ENCODE results near the gene RIMS1. TPM values are rescaled to one million over a fixed set of nuclear protein-coding genes. Genes with fewer than 3 reads are reported as not detected.

The RIMS1 gene
- total RNA-seq, 4 donors from 2014 or later, result 0.10 to 1.4 (median 1.1) TPM; not detected in 1

DNA sequence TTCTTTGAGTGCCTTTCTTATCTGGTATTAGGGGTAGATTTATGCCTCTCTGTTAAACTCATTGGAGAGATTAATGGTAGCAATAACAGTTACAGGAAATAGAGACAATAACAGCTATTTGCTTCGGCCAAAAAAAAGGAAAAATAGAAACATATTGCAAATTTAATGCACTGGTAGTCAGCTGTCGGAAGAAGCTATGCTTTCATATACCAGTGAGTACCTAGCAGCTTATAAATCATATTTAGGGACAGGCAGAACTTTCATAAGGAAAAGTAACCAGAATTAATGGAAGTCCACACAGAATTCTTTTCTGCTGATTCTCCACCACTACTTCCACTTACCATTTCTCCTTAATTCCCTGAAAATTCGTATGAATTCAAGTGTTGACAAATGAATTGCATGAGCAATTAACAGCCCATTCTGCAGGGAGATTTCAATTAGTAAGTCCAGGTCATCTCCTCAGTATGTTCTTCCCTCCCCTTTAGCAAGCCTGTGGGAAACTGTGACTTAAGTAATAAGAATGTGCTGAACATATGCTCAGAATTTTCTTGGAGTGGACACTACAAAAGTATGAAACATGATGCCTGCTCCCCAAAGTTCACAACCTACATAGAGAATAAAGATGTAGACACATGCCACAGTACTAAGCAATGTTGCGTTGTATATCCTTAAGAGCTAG is 538.8 kb downstream of the RIMS1 start:
- intact Hi-C loops (cut with DNase I; ENCODE audit: low total_unique reads), result no loop called here
- DNase-seq, result no peak

DNA sequence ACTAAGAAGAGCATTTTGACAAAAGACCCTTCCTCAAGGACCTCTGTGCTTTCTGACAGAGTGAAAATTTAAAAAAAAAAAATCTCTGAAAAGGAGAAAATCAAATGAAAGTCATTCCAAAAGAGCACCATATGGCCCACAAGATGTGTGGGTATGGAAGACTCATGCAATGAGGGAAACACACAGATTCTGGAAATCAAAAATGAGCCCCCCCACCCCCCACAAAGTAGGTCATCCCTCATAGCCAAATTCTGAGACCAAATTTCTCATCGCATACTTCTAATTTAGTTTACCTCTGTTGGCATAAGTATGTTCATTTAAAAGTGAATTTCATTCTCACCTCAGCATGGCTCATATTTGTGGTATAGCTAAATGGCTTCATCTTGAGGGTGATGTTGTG is 554.3 kb downstream of the RIMS1 start:
- ATAC-seq (no peak), DNase-seq (no peak)
- no peaks in the 10 kb centered on the region for H3K4me1 ChIP-seq
- H3K9me3 ChIP-seq, result no peaks in the 10 kb centered on the region
- no peak overlapping the region for H3K4me3 ChIP-seq
- in situ Hi-C loops (cut with MboI; ENCODE audit: low sequenced_read_pairs in 4 of 4), result no loop called here
- H3K27me3 ChIP-seq, result no peaks in the 10 kb centered on the region
- no peaks in the 10 kb centered on the region for H3K36me3 ChIP-seq
- intact Hi-C loops (cut with DNase I; ENCODE audit: low total_unique reads), result no loop called here
- H3K27ac ChIP-seq, result no peak overlapping the region
- TF ChIP-seq, protein P1, sequence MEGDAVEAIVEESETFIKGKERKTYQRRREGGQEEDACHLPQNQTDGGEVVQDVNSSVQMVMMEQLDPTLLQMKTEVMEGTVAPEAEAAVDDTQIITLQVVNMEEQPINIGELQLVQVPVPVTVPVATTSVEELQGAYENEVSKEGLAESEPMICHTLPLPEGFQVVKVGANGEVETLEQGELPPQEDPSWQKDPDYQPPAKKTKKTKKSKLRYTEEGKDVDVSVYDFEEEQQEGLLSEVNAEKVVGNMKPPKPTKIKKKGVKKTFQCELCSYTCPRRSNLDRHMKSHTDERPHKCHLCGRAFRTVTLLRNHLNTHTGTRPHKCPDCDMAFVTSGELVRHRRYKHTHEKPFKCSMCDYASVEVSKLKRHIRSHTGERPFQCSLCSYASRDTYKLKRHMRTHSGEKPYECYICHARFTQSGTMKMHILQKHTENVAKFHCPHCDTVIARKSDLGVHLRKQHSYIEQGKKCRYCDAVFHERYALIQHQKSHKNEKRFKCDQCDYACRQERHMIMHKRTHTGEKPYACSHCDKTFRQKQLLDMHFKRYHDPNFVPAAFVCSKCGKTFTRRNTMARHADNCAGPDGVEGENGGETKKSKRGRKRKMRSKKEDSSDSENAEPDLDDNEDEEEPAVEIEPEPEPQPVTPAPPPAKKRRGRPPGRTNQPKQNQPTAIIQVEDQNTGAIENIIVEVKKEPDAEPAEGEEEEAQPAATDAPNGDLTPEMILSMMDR (IDR thresholded peaks at IDR 0.05 in 4 of 5, conservative IDR thresholded peaks at IDR 0.05 in 1 of 5), result no peak
- TF ChIP-seq POLR2A (IDR thresholded peaks at IDR 0.05), result no peak

More for the DNA sequence above, 538.8 kb downstream of the RIMS1 start:
- TF ChIP-seq POLR2A (IDR thresholded peaks at IDR 0.05), result no peak
- TF ChIP-seq, protein P1 (IDR thresholded peaks at IDR 0.05 in 4 of 5, conservative IDR thresholded peaks at IDR 0.05 in 1 of 5), result no peak
- Histone ChIP-seq H3K36me3 (no peaks in the 10 kb centered on the region), H3K4me1 (no peaks in the 10 kb centered on the region), H3K9me3 (no peaks in the 10 kb centered on the region), H3K27me3 (no peaks in the 10 kb centered on the region), H3K4me3 (no peak overlapping the region), H3K27ac (no peak overlapping the region)
- ATAC-seq, result no peak
- in situ Hi-C loops (cut with MboI; ENCODE audit: low sequenced_read_pairs in 4 of 4), result no loop called here

DNA sequence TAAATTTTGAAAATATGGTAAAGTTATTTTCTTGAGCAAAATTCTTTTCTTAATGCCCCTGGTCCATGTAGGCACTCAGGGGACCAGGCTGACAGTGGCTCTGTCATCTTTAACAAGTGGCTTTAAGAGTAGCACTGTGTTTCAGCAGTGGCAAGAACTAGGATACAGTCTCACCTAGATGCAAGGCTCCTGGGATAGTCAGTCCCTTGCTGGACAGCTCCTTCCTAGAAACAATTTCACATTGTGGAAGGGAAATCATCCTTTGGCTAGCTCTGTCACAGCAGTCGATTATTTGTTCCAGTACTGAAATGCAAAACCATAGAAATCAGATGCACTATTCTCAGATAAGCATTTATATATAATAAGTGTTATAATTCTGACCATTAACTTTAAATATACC is 560.1 kb downstream of the RIMS1 start:
- intact Hi-C loops (cut with DNase I; ENCODE audit: low total_unique reads) (no loop called here), in situ Hi-C loops (cut with MboI; ENCODE audit: low sequenced_read_pairs in 4 of 4) (no loop called here)
- Histone ChIP-seq H3K4me3 (no peak overlapping the region), H3K4me1 (no peaks in the 10 kb centered on the region), H3K9me3 (no peaks in the 10 kb centered on the region), H3K27me3 (no peaks in the 10 kb centered on the region), H3K27ac (no peak overlapping the region), H3K36me3 (no peaks in the 10 kb centered on the region)
- ATAC-seq, result no peak
- TF ChIP-seq, protein P1 (IDR thresholded peaks at IDR 0.05 in 4 of 5, conservative IDR thresholded peaks at IDR 0.05 in 1 of 5), result no peak
- no peak for TF ChIP-seq POLR2A (IDR thresholded peaks at IDR 0.05)
- no peak for DNase-seq

Data from gastrocnemius medialis (tissue), 4 donors.